Testis (tissue), 2 donors: Measurements from ENCODE around the gene TMPRSS11F.

Source experiments
- CTCF ChIP-seq, 3 experiments: fragments of 450-650 bp in 2 of 3; fragments of 200-600 bp in 1 of 3; sonication (generic) in 1 of 3; IDR thresholded peaks; one replicate each; pipeline ENCODE4 v1.5.1; 2016 to 2019; ENCODE audit warnings: antibody characterized with exemption in 3 of 3, mild to moderate bottlenecking in 2 of 3, moderate library complexity in 1 of 3
- POLR2A ChIP-seq: fragments of 450-650 bp; IDR thresholded peaks from one replicate; pipeline ENCODE4 v1.6.1; 2017; ENCODE audit warnings: antibody characterized with exemption, mild to moderate bottlenecking, moderate library complexity

- TF ChIP-seq CTCF (IDR thresholded peaks at IDR 0.05) (no peak), POLR2A (no peak)
Measured at GRCh38 chr4:68124262-68124661, 5.4 kb downstream of the TMPRSS11F start.
